ENCODE data around the gene PLCH2. TPM values are rescaled to one million over a fixed set of nuclear protein-coding genes. Genes with fewer than 3 reads are reported as not detected.

PLCH2 gene
- total and polyA plus RNA-seq, 4 donors = 0.33 to 1.3 (median 1.0) TPM; not detected in 1

GRCh38 chr1:2430592-2430973 is 45.5 kb upstream of the PLCH2 start:
- Histone ChIP-seq H3K4me1 (ENCODE audit: control insufficient read depth in 4 of 4, insufficient read depth in 4 of 4, low read length in 3 of 4) (no peaks in the 10 kb centered on the region), H3K36me3 (ENCODE audit: control insufficient read depth in 4 of 4, insufficient read depth in 3 of 4, low read depth in 1 of 4, low read length in 3 of 4) (no peaks in the 10 kb centered on the region), H3K9ac (ENCODE audit: low read depth in 1 of 2, low read length in 2 of 2) (no peak overlapping the region), H3K4me3 (ENCODE audit: low read depth in 1 of 3, low read length in 3 of 3) (no peak overlapping the region), H3K9me3 (ENCODE audit: control insufficient read depth in 4 of 4, low read length in 3 of 4) (no peaks in the 10 kb centered on the region), H3K27ac (ENCODE audit: low read depth in 1 of 2, low read length in 2 of 2) (no peak overlapping the region), H3K27me3 (ENCODE audit: control insufficient read depth in 4 of 4, insufficient read depth in 4 of 4, low read length in 3 of 4) (no peaks in the 10 kb centered on the region)
- WGBS = 69% methylated on average over 10 of the region's 10 CpGs
- DNase-seq (ENCODE audit: low spot score) = no peak
- TF ChIP-seq CTCF (IDR thresholded peaks at IDR 0.05; ENCODE audit: low read depth, low read length, missing input control) = no peak

GRCh38 chr1:2431103-2431502 is 45.0 kb upstream of the PLCH2 start:
- DNase-seq (ENCODE audit: low spot score) = no peak
- no peaks in the 10 kb centered on the region for H3K4me1 ChIP-seq (ENCODE audit: control insufficient read depth in 4 of 4, insufficient read depth in 4 of 4, low read length in 3 of 4)
- H3K4me3 ChIP-seq (ENCODE audit: low read depth in 1 of 3, low read length in 3 of 3) = no peak overlapping the region
- no peaks in the 10 kb centered on the region for H3K27me3 ChIP-seq (ENCODE audit: control insufficient read depth in 4 of 4, insufficient read depth in 4 of 4, low read length in 3 of 4)
- 77% methylated on average over 16 of the region's 16 CpGs for whole genome bisulfite sequencing
- TF ChIP-seq EGR1 (IDR thresholded peaks at IDR 0.05; ENCODE audit: low read depth in 2 of 2) = no peak
- no peak for TF ChIP-seq NR2F2 (IDR thresholded peaks at IDR 0.05)
- no peak for TF ChIP-seq FOXA1 (IDR thresholded peaks at IDR 0.05)
- TF ChIP-seq GABPA (IDR thresholded peaks at IDR 0.05 in 1 of 2, conservative IDR thresholded peaks at IDR 0.05 in 1 of 2) = no peak
- no peak for TF ChIP-seq TAF1 (conservative IDR thresholded peaks at IDR 0.05)
- no peak for TF ChIP-seq ATF3 (IDR thresholded peaks at IDR 0.05)
- no peak for TF ChIP-seq RXRA (IDR thresholded peaks at IDR 0.05)
- TF ChIP-seq YY1 (IDR thresholded peaks at IDR 0.05) = no peak
- TF ChIP-seq MAX (IDR thresholded peaks at IDR 0.05) = no peak
- no peak for TF ChIP-seq HNF4G (IDR thresholded peaks at IDR 0.05)
- TF ChIP-seq SP1 (IDR thresholded peaks at IDR 0.05) = no peak
- TF ChIP-seq REST (IDR thresholded peaks at IDR 0.05) = no peak
- no peak for TF ChIP-seq HNF4A (conservative IDR thresholded peaks at IDR 0.05)
- TF ChIP-seq CTCF (IDR thresholded peaks at IDR 0.05; ENCODE audit: low read depth, low read length, missing input control) = no peak
- no peak for TF ChIP-seq RAD21 (IDR thresholded peaks at IDR 0.05)
- TF ChIP-seq ZBTB33 (IDR thresholded peaks at IDR 0.05) = no peak
- TF ChIP-seq FOXA2 (IDR thresholded peaks at IDR 0.05) = no peak
- TF ChIP-seq JUND (IDR thresholded peaks at IDR 0.05) = no peak
- no peaks in the 10 kb centered on the region for H3K36me3 ChIP-seq (ENCODE audit: control insufficient read depth in 4 of 4, insufficient read depth in 3 of 4, low read depth in 1 of 4, low read length in 3 of 4)
- H3K9me3 ChIP-seq (ENCODE audit: control insufficient read depth in 4 of 4, low read length in 3 of 4) = no peaks in the 10 kb centered on the region
- no peak overlapping the region for H3K9ac ChIP-seq (ENCODE audit: low read depth in 1 of 2, low read length in 2 of 2)
- no peak overlapping the region for H3K27ac ChIP-seq (ENCODE audit: low read depth in 1 of 2, low read length in 2 of 2)

Measured in liver (tissue), 9 donors.